Breast epithelium (tissue), 3 donors: Measurements from ENCODE around the gene PTPN4.

ENCODE experiments used
- CTCF ChIP-seq, 3 donors: fragments of 450-650 bp; IDR thresholded peaks; one replicate each; pipeline ENCODE4 v1.5.1; 2016 to 2017; ENCODE audit warnings: antibody characterized with exemption in 3 of 3, mild to moderate bottlenecking in 3 of 3, moderate library complexity in 3 of 3
- POLR2A ChIP-seq: fragments of 450-650 bp; IDR thresholded peaks from one replicate; pipeline ENCODE4 v1.6.1; 2016; ENCODE audit warnings: antibody characterized with exemption, mild to moderate bottlenecking, moderate library complexity
- POLR2AphosphoS5 ChIP-seq, 3 donors: sonication (generic); formaldehyde crosslinking; IDR thresholded peaks; one replicate each; pipeline ENCODE4 v1.6.1; 2017; ENCODE audit warnings: antibody characterized with exemption in 3 of 3

- TF ChIP-seq CTCF (IDR thresholded peaks at IDR 0.05) (no peak), POLR2A (no peak), POLR2AphosphoS5 (IDR thresholded peaks at IDR 0.05) (no peak)
These were observed 50.4 kb downstream of the PTPN4 start for GRCh38 chr2:119810049-119810630.
